Neuronal stem cell (in vitro differentiated cells): ENCODE measurements around the gene SAMD7.

Source experiments
- DNase-seq: peaks from one replicate; pipeline ENCODE4 v3.0.0-alpha.2; 2013; ENCODE audit warnings: low spot score
- H2AFZ ChIP-seq: one replicate; pipeline ENCODE4 v1.6.1; 2013; ENCODE audit warnings: mild to moderate bottlenecking, low read length, inconsistent platforms
- H2AK5ac ChIP-seq: 2 replicates; pipeline ENCODE4 v1.6.1; 2013; ENCODE audit warnings: low read depth, mild to moderate bottlenecking, inconsistent platforms, low read length, moderate library complexity, mixed read lengths
- H2BK120ac ChIP-seq: 2 replicates; pipeline ENCODE4 v1.6.1; 2013; ENCODE audit warnings: low read depth, mild to moderate bottlenecking, inconsistent platforms, low read length, moderate library complexity, mixed read lengths
- H2BK12ac ChIP-seq: one replicate; pipeline ENCODE4 v1.6.1; 2013; ENCODE audit warnings: low read length, inconsistent platforms
- H2BK15ac ChIP-seq: 2 replicates; pipeline ENCODE4 v1.6.1; 2013; ENCODE audit warnings: mild to moderate bottlenecking, low read length, inconsistent platforms, mixed read lengths
- H2BK5ac ChIP-seq: one replicate; pipeline ENCODE4 v1.6.1; 2013; ENCODE audit warnings: inconsistent platforms, mild to moderate bottlenecking, low read length, moderate library complexity
- H3K14ac ChIP-seq: one replicate; pipeline ENCODE4 v1.6.1; 2013; ENCODE audit warnings: low read length, inconsistent platforms
- H3K18ac ChIP-seq: 2 replicates; pipeline ENCODE4 v1.6.1; 2013; ENCODE audit warnings: low read length, inconsistent platforms
- H3K23ac ChIP-seq: 2 replicates; pipeline ENCODE4 v1.6.1; 2013; ENCODE audit warnings: low read depth, mild to moderate bottlenecking, mixed read lengths, low read length, inconsistent platforms; ENCODE audit not compliant: poor library complexity
- H3K27ac ChIP-seq: replicated peaks from 3 replicates; pipeline ENCODE4 v1.5.1; 2013; ENCODE audit warnings: low read length, inconsistent platforms
- H3K27me3 ChIP-seq, 3 experiments: 2 replicates each; pipeline ENCODE4 v1.6.1; 2013; ENCODE audit warnings: low read length in 3 of 3, mild to moderate bottlenecking in 2 of 3, inconsistent platforms in 1 of 3, low read depth in 1 of 3, mixed read lengths in 1 of 3, moderate library complexity in 1 of 3; ENCODE audit not compliant: control insufficient read depth in 3 of 3, insufficient read depth in 3 of 3
- H3K36me3 ChIP-seq, 2 donors: replicated peaks in 1 of 2; 2 replicates each; pipeline ENCODE4 v1.6.1; 2013; ENCODE audit warnings: low read length in 2 of 2; ENCODE audit not compliant: control insufficient read depth in 2 of 2, insufficient read depth in 2 of 2
- H3K4ac ChIP-seq: 2 replicates; pipeline ENCODE4 v1.6.1; 2013; ENCODE audit warnings: inconsistent platforms, mild to moderate bottlenecking, low read length, moderate library complexity
- H3K4me1 ChIP-seq, 2 donors: 1 replicate in 1 of 2; 2 replicates in 1 of 2; pipeline ENCODE4 v1.6.1; 2013; ENCODE audit warnings: low read length in 2 of 2, low read depth in 1 of 2; ENCODE audit not compliant: control insufficient read depth in 2 of 2, insufficient read depth in 1 of 2
- H3K4me2 ChIP-seq: one replicate; pipeline ENCODE4 v1.6.1; 2013; ENCODE audit warnings: mild to moderate bottlenecking, low read length, inconsistent platforms; ENCODE audit not compliant: insufficient read depth, poor library complexity, severe bottlenecking
- H3K4me3 ChIP-seq, 2 donors: 2 replicates each; pipeline ENCODE4 v1.5.1; 2013; ENCODE audit warnings: low read length in 2 of 2, mild to moderate bottlenecking in 2 of 2, inconsistent platforms in 1 of 2, moderate library complexity in 1 of 2
- H3K79me1 ChIP-seq: one replicate; pipeline ENCODE4 v1.6.1; 2013; ENCODE audit warnings: low read depth, mild to moderate bottlenecking, inconsistent platforms, low read length, moderate library complexity
- H3K9ac ChIP-seq: one replicate; pipeline ENCODE4 v1.6.1; 2013; ENCODE audit warnings: mild to moderate bottlenecking, low read depth, low read length, inconsistent platforms; ENCODE audit not compliant: poor library complexity
- H3K9me3 ChIP-seq, 2 donors: replicated peaks in 1 of 2; 2 replicates each; pipeline versions ENCODE3 to v1.6.1; 2013; ENCODE audit warnings: low read length in 2 of 2, mild to moderate bottlenecking in 2 of 2, inconsistent platforms in 1 of 2, low read depth in 1 of 2, mixed read lengths in 1 of 2, moderate library complexity in 1 of 2; ENCODE audit not compliant: control insufficient read depth in 2 of 2, insufficient read depth in 1 of 2
- H4K8ac ChIP-seq: one replicate; pipeline ENCODE4 v1.6.1; 2013; ENCODE audit warnings: low read depth, mild to moderate bottlenecking, inconsistent platforms, low read length, moderate library complexity
- H4K91ac ChIP-seq: one replicate; pipeline ENCODE4 v1.6.1; 2013; ENCODE audit warnings: low read length, low read depth, mild to moderate bottlenecking, inconsistent platforms; ENCODE audit not compliant: poor library complexity
- WGBS, 2 donors: extraction: QIAGEN DNeasy Blood & Tissue Kit; methylation state at CpG; one replicate each; pipeline ENCODE4 v1.1.7; 2013; ENCODE audit warnings: missing lambda C conversion rate in 2 of 2, mixed read lengths in 1 of 2; ENCODE audit not compliant: insufficient read length in 2 of 2, insufficient replicate concordance in 1 of 2; ENCODE audit errors: extremely low coverage in 2 of 2; 5-methylcytosine and 5-hydroxymethylcytosine counted together

SAMD7 gene

GRCh38 chr3:169897284-169897683 lies 14.1 kb upstream of the SAMD7 start:
- no CpG with 5 or more reads among the region's 1 CpG for WGBS, 2 donors
- no peak overlapping the region for H2BK15ac ChIP-seq
- no peak overlapping the region for H4K91ac ChIP-seq
- no peak overlapping the region for H2BK120ac ChIP-seq
- no peaks in the 10 kb centered on the region for H3K27me3 ChIP-seq
- H4K8ac ChIP-seq, result no peak overlapping the region
- peaks cover 0 to 1% of the 10 kb centered on the region in 2 donors for H3K9me3 ChIP-seq
- no peak overlapping the region for H3K4me3 ChIP-seq
- no peak for DNase-seq
- H3K4ac ChIP-seq, result no peak overlapping the region
- H2AFZ ChIP-seq, result no peak overlapping the region
- no peak overlapping the region for H3K4me2 ChIP-seq
- H2BK5ac ChIP-seq, result no peak overlapping the region
- H3K14ac ChIP-seq, result no peak overlapping the region
- no peak overlapping the region for H2BK12ac ChIP-seq
- H3K18ac ChIP-seq, result no peak overlapping the region
- no peak overlapping the region for H2AK5ac ChIP-seq
- H3K27ac ChIP-seq, result no peak overlapping the region
- no peaks in the 10 kb centered on the region for H3K36me3 ChIP-seq
- no peak overlapping the region for H3K23ac ChIP-seq
- no peak overlapping the region for H3K9ac ChIP-seq
- no peaks in the 10 kb centered on the region for H3K4me1 ChIP-seq
- no peaks in the 10 kb centered on the region for H3K79me1 ChIP-seq

- no peak overlapping the region for H3K23ac ChIP-seq
- H3K4me1 ChIP-seq, result no peaks in the 10 kb centered on the region
- no CpG with 5 or more reads among the region's 1 CpG for WGBS, 2 donors
- no peaks in the 10 kb centered on the region for H3K36me3 ChIP-seq
- H2BK15ac ChIP-seq, result no peak overlapping the region
- no peak overlapping the region for H4K91ac ChIP-seq
- H3K27me3 ChIP-seq, result no peaks in the 10 kb centered on the region
- no peak overlapping the region for H3K9ac ChIP-seq
- no peak overlapping the region for H2AK5ac ChIP-seq
- no peak overlapping the region for H4K8ac ChIP-seq
- H2BK12ac ChIP-seq, result no peak overlapping the region
- H3K4ac ChIP-seq, result no peak overlapping the region
- H3K4me3 ChIP-seq, result no peak overlapping the region
- peaks cover 0 to 1% of the 10 kb centered on the region in 2 donors for H3K9me3 ChIP-seq
- no peak overlapping the region for H3K18ac ChIP-seq
- H2AFZ ChIP-seq, result no peak overlapping the region
- no peak overlapping the region for H2BK120ac ChIP-seq
- H3K27ac ChIP-seq, result no peak overlapping the region
- H2BK5ac ChIP-seq, result no peak overlapping the region
- no peak overlapping the region for H3K14ac ChIP-seq
- H3K4me2 ChIP-seq, result no peak overlapping the region
- no peaks in the 10 kb centered on the region for H3K79me1 ChIP-seq
- DNase-seq, result no peak
These were observed 9.9 kb upstream of the SAMD7 start for GRCh38 chr3:169901453-169901852.

- H3K36me3 ChIP-seq, result no peaks in the 10 kb centered on the region
- H3K4me3 ChIP-seq, result no peak overlapping the region
- H3K4ac ChIP-seq, result no peak overlapping the region
- no peak overlapping the region for H2BK120ac ChIP-seq
- H3K27me3 ChIP-seq, result peaks cover 0 to 3% (median 0%) of the 10 kb centered on the region in 3 experiments
- no peak for DNase-seq
- no peak overlapping the region for H4K8ac ChIP-seq
- no peak overlapping the region for H2BK5ac ChIP-seq
- no peak overlapping the region for H2AK5ac ChIP-seq
- no peak overlapping the region for H2AFZ ChIP-seq
- whole genome bisulfite sequencing, 2 donors, result no CpG with 5 or more reads among the region's 6 CpGs
- no peaks in the 10 kb centered on the region for H3K79me1 ChIP-seq
- no peak overlapping the region for H3K4me2 ChIP-seq
- H4K91ac ChIP-seq, result no peak overlapping the region
- H3K4me1 ChIP-seq, result no peaks in the 10 kb centered on the region
- H3K27ac ChIP-seq, result no peak overlapping the region
- no peak overlapping the region for H2BK12ac ChIP-seq
- H2BK15ac ChIP-seq, result no peak overlapping the region
- no peak overlapping the region for H3K14ac ChIP-seq
- H3K9ac ChIP-seq, result no peak overlapping the region
- no peak overlapping the region for H3K23ac ChIP-seq
- no peak overlapping the region for H3K18ac ChIP-seq
- peaks cover 0 to 1% of the 10 kb centered on the region in 2 donors for H3K9me3 ChIP-seq
These were observed 6.0 kb upstream of the SAMD7 start for GRCh38 chr3:169905404-169905803.

DNA sequence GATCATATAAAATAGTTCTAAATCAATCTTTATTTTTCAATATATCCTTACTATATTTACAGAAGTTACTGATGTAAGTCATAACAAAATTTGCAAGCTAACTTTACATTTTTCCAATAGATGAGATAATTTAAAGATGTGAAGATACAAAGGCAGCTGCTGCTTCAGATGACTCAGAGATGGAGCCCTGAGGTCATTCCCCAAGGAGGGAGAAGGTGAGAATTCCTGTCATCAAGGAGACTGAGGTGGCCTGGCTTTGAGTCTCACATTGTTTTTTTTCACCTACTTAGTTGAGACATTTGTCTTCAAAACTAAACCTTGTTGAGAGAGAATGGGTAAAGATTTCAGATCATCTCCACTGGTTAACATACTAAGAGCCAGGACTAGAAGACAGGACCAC lies 3.9 kb upstream of the SAMD7 start:
- Histone ChIP-seq H4K8ac (no peak overlapping the region), H3K18ac (no peak overlapping the region), H3K4me1 (no peaks in the 10 kb centered on the region), H2BK120ac (no peak overlapping the region), H3K79me1 (no peaks in the 10 kb centered on the region), H2BK12ac (no peak overlapping the region), H3K4me3 (no peak overlapping the region), H3K36me3 (no peaks in the 10 kb centered on the region), H3K23ac (no peak overlapping the region), H3K9me3 (no peaks in the 10 kb centered on the region), H2AK5ac (no peak overlapping the region), H3K4ac (no peak overlapping the region), H2BK5ac (no peak overlapping the region), H2AFZ (no peak overlapping the region), H3K9ac (no peak overlapping the region), H3K27ac (no peak overlapping the region), H4K91ac (no peak overlapping the region), H3K14ac (no peak overlapping the region), H3K27me3 (peaks cover 0 to 5% (median 0%) of the 10 kb centered on the region in 3 experiments), H2BK15ac (no peak overlapping the region), H3K4me2 (no peak overlapping the region)
- DNase-seq, result no peak
